K562 (cell line): ENCODE data around the gene PRDM2. TPM values are rescaled to one million over a fixed set of nuclear protein-coding genes. Genes with fewer than 3 reads are reported as not detected.

Source experiments
- ATAC-seq: fragments of 200-7000 bp; cut with Tn5 transposase; 3 replicates; pipeline ENCODE4 v1.9.1; 2020; ENCODE audit warnings: moderate library complexity
- BruUV-seq: library from RNA; stranded (reverse); fragments of 400-500 nt; replicated peaks from 2 replicates; lab custom pipeline; 2021; lab: Mats Ljungman, UMichigan
- CTCF ChIA-PET: fragments of 300-600 bp; formaldehyde crosslinking; extraction: SDS; loops from one replicate; lab custom pipeline; 2021; ENCODE audit warnings: low intra/inter-chr PET ratio; lab: Yijun Ruan, JAX
- POLR2A ChIA-PET: fragments of 300-600, 350-650 bp; sonication (Branson Sonifier 250); formaldehyde crosslinking; extraction: SDS; loops from one replicate; lab custom pipeline; 2021; ENCODE audit warnings: antibody characterized with exemption, inconsistent platforms; lab: Yijun Ruan, JAX
- DNase-seq, 4 experiments: peaks; one replicate each; pipeline versions ENCODE4 v3.0.0 to v3.0.0-alpha.2; 2011 to 2018; ENCODE audit warnings: low spot score in 3 of 4, mixed read lengths in 3 of 4; ENCODE audit errors: extremely low read depth in 1 of 4
- FAIRE-seq: peaks from 2 replicates; lab custom pipeline; 2011; peaks lifted over from hg19 to GRCh38; lab: Jason Lieb, UNC
- H2AFZ ChIP-seq: 2 replicates; pipeline ENCODE4 v1.6.0; 2011; ENCODE audit warnings: low read depth, low read length, control low read depth, inconsistent platforms
- H3K27ac ChIP-seq: fragments of 200-600 bp; 3 replicates; pipeline ENCODE4 v1.8.0; 2011; ENCODE audit warnings: low read depth, mild to moderate bottlenecking, control low read depth, inconsistent platforms, low read length, moderate library complexity, mixed read lengths; ENCODE audit errors: extremely low read depth
- H3K27me3 ChIP-seq, 2 experiments: fragments of 300-600 bp in 1 of 2; 2 replicates in 1 of 2; 3 replicates in 1 of 2; pipeline versions ENCODE4 v1.6.0 to v1.8.0; 2011; ENCODE audit warnings: inconsistent platforms in 2 of 2, low read length in 2 of 2, mild to moderate bottlenecking in 1 of 2, mixed read lengths in 1 of 2, moderate library complexity in 1 of 2; ENCODE audit not compliant: control insufficient read depth in 2 of 2, insufficient read depth in 2 of 2
- H3K36me3 ChIP-seq: fragments of 300-600 bp; 3 replicates; pipeline ENCODE4 v1.8.0; 2011; ENCODE audit warnings: mild to moderate bottlenecking, low read length, inconsistent platforms; ENCODE audit not compliant: control insufficient read depth, insufficient read depth
- H3K4me1 ChIP-seq, 2 experiments: fragments of 200-600 bp in 1 of 2; replicated peaks in 1 of 2; 2 replicates in 1 of 2; 3 replicates in 1 of 2; pipeline versions ENCODE4 v1.5.1 to v1.8.0; 2011; ENCODE audit warnings: inconsistent platforms in 2 of 2, low read length in 2 of 2, mild to moderate bottlenecking in 1 of 2, mixed read lengths in 1 of 2, moderate library complexity in 1 of 2; ENCODE audit not compliant: control insufficient read depth in 2 of 2, insufficient read depth in 2 of 2
- H3K4me2 ChIP-seq: 2 replicates; pipeline ENCODE4 v1.6.1; 2011; ENCODE audit warnings: low read length, control low read depth, inconsistent platforms, mixed read lengths; ENCODE audit not compliant: insufficient read depth
- H3K4me3 ChIP-seq: fragments of 200-600 bp; sonication (generic), shearing (Covaris generic); 2 replicates; pipeline ENCODE4 v1.5.1; 2016; ENCODE audit warnings: control low read depth, inconsistent platforms
- H3K79me2 ChIP-seq: fragments of 200-600 bp; 3 replicates; pipeline ENCODE4 v1.8.0; 2011; ENCODE audit warnings: low read length, inconsistent platforms; ENCODE audit not compliant: control insufficient read depth, insufficient read depth
- H3K9ac ChIP-seq, 2 experiments: 2 replicates each; pipeline versions ENCODE4 v1.6.0 to v1.6.1; 2011; ENCODE audit warnings: low read depth in 2 of 2, low read length in 2 of 2, control low read depth in 1 of 2, inconsistent platforms in 1 of 2, mild to moderate bottlenecking in 1 of 2, mixed read lengths in 1 of 2; ENCODE audit not compliant: insufficient read depth in 1 of 2
- H3K9me1 ChIP-seq: one replicate; pipeline ENCODE4 v1.6.0; 2011; ENCODE audit warnings: inconsistent platforms, mild to moderate bottlenecking, low read length, moderate library complexity; ENCODE audit not compliant: control insufficient read depth, insufficient read depth
- H3K9me3 ChIP-seq: replicated peaks from 2 replicates; pipeline ENCODE4 v1.5.1; 2011; ENCODE audit warnings: low read depth, low read length, inconsistent platforms; ENCODE audit not compliant: control insufficient read depth, insufficient read depth
- H4K20me1 ChIP-seq: replicated peaks from 2 replicates; pipeline ENCODE4 v1.6.1; 2011; ENCODE audit warnings: low read length, inconsistent platforms, mixed read lengths; ENCODE audit not compliant: control insufficient read depth, insufficient read depth
- CBX3 ChIP-seq, 2 experiments: IDR thresholded peaks; 1 replicate in 1 of 2; 2 replicates in 1 of 2; pipeline ENCODE4 v1.6.1; 2012; ENCODE audit warnings: inconsistent platforms in 2 of 2, low read length in 2 of 2, borderline replicate concordance in 1 of 2, control low read depth in 1 of 2
- CHD2 ChIP-seq: IDR thresholded peaks from 2 replicates; pipeline ENCODE4 v1.6.1; 2011; ENCODE audit warnings: low read depth, low read length
- DACH1 ChIP-seq: fragments of 450-650 bp; IDR thresholded peaks from 2 replicates; pipeline ENCODE4 v1.6.1; 2018; ENCODE audit not compliant: partially characterized antibody
- ETV1 ChIP-seq: fragments of 450-650 bp; conservative IDR thresholded peaks from 2 replicates; pipeline ENCODE4 v1.6.1; 2016; ENCODE audit warnings: missing genetic modification characterization, control low read depth, low read depth, missing compliant biosample characterization
- LCOR ChIP-seq: sonication (generic); formaldehyde crosslinking; IDR thresholded peaks from 2 replicates; pipeline ENCODE4 v1.8.0; 2022; ENCODE audit warnings: mild to moderate bottlenecking, missing genetic modification reagents
- NONO ChIP-seq, 2 experiments: fragments of 200-400 bp in 1 of 2; fragments of 450-650 bp in 1 of 2; formaldehyde crosslinking in 1 of 2; IDR thresholded peaks; 2 replicates each; pipeline ENCODE4 v1.6.1; 2017; ENCODE audit warnings: low read depth in 2 of 2, mild to moderate bottlenecking in 2 of 2, moderate library complexity in 2 of 2, low read length in 1 of 2
- OTX1 ChIP-seq: fragments of 450-650 bp; formaldehyde crosslinking; IDR thresholded peaks from 2 replicates; pipeline ENCODE4 v1.4.0; 2022; ENCODE audit warnings: mild to moderate bottlenecking
- POLR2AphosphoS5 ChIP-seq: IDR thresholded peaks from 2 replicates; pipeline ENCODE4 v1.6.1; 2011; ENCODE audit warnings: mild to moderate bottlenecking, low read depth, low read length, moderate library complexity; ENCODE audit not compliant: control insufficient read depth, insufficient read depth
- RBM15 ChIP-seq: fragments of 200-400 bp; formaldehyde crosslinking; IDR thresholded peaks from 2 replicates; pipeline ENCODE4 v1.6.1; 2018; ENCODE audit warnings: mild to moderate bottlenecking, low read length, moderate library complexity; ENCODE audit not compliant: insufficient read depth
- SIN3A ChIP-seq, 2 experiments: fragments of 150-350 bp in 1 of 2; IDR thresholded peaks; 2 replicates each; pipeline ENCODE4 v1.6.1; 2011 to 2016; ENCODE audit warnings: borderline replicate concordance in 2 of 2, low read depth in 2 of 2, low read length in 2 of 2, mild to moderate bottlenecking in 2 of 2, moderate library complexity in 2 of 2; ENCODE audit not compliant: control insufficient read depth in 1 of 2
- SMARCE1 ChIP-seq: fragments of 450-650 bp; IDR thresholded peaks from 2 replicates; pipeline ENCODE4 v1.7.1; 2016; ENCODE audit warnings: mild to moderate bottlenecking
- ZNF174 ChIP-seq: fragments of 250-450 bp; sonication (Bioruptor Pico); IDR thresholded peaks from 2 replicates; pipeline ENCODE4 v1.4.0; 2020; ENCODE audit warnings: mild to moderate bottlenecking
- ZNF282 ChIP-seq: sonication (generic); formaldehyde crosslinking; IDR thresholded peaks from 2 replicates; pipeline ENCODE4 v1.8.1; 2023; ENCODE audit warnings: missing genetic modification reagents
- ZNF778 ChIP-seq: fragments of 450-650 bp; formaldehyde crosslinking; IDR thresholded peaks from 2 replicates; pipeline ENCODE4 v1.4.0; 2020; ENCODE audit warnings: mild to moderate bottlenecking, moderate library complexity
- WGBS: fragments of 100-300 bp; shearing (Covaris generic); methylation state at CpG from one replicate; pipeline ENCODE4 v1.1.6; 2016; ENCODE audit warnings: low coverage, mixed read lengths; ENCODE audit not compliant: insufficient coverage; ENCODE audit errors: missing lambda C conversion rate; 5-methylcytosine and 5-hydroxymethylcytosine counted together
- in situ Hi-C: fragments of 300-500 bp; cut with MboI; formaldehyde crosslinking; loops from 4 replicates; pipeline ENCODE4 v1.15.0; 2018; ENCODE audit warnings: inconsistent platforms, mixed read lengths
- intact Hi-C: fragments of 100-400 bp; cut with micrococcal nuclease; formaldehyde crosslinking; loops from 2 replicates; pipeline ENCODE4 v1.14.2; 2022
- polyA plus RNA-seq, 8 experiments: library from polyadenylated mRNA; depleted of rRNA in 4 of 8; stranded (reverse) in 5 of 8; unstranded in 3 of 8; fragments of >200 nt; fragmentation: Nextera tagmentation in 2 of 8; fragmentation: Illumina TruSeq in 1 of 8; extraction: Ambion mirVana in 2 of 8; extraction: Trizol in 1 of 8; gene quantifications; 2 replicates each; pipeline versions ENCODE4 v1.2.1 to v1.2.3, GENCODE V29; 2011 to 2014; ENCODE audit warnings: inconsistent platforms in 1 of 8, missing spikeins in 1 of 8
- total RNA-seq, 7 experiments: library from RNA; depleted of rRNA in 6 of 7; stranded (reverse); fragments of >200 nt in 6 of 7; fragmentation: Illumina TruSeq in 2 of 7; extraction: Trizol in 2 of 7; gene quantifications; 2 replicates each; pipeline versions ENCODE4 v1.2.1 to v1.2.3, GENCODE V29; 2011 to 2021; ENCODE audit warnings: low replicate concordance in 1 of 7
- TF ChIP-seq, protein P1 (sequence below): fragments of 250-450 bp; sonication (Bioruptor Pico); IDR thresholded peaks from 2 replicates; pipeline ENCODE4 v1.4.0; 2020; ENCODE audit warnings: mild to moderate bottlenecking, moderate library complexity
- TF ChIP-seq, protein P2 (sequence below): fragments of 250-450 bp; sonication (Bioruptor Pico); IDR thresholded peaks from 2 replicates; pipeline ENCODE4 v1.9.0; 2021; ENCODE audit warnings: mild to moderate bottlenecking, inconsistent platforms

Gene PRDM2
- total and polyA plus RNA-seq, 9 of the 15 experiments (the other 6 are each of a cell fraction or from before 2014, with no cell fraction given), result 5.4 to 27.6 (median 12.5) TPM

DNA sequence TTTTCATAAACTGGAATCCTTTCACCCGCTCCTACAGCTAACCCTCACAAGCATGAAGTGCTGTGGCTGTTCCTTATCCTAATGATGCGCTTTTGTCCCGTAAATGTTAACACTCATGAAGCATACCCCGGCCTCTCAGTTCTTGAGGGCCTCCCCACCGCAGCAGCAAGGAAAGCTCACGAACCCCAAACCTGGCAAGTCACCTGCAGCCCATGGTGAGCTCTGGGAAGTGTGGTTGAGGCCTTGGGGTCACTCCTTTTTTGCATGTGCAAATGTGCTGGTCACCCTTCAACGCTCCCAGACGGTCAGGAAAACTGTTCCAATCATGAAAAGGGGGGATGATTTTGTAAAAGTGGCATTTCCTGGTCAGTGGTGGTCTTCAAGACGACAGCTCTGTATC is 124.6 kb downstream of the PRDM2 start:
- 5% methylated on average over 9 of the region's 9 CpGs for WGBS
- Histone ChIP-seq H3K27me3 (peaks cover 16 to 51% of the 10 kb centered on the region in 2 experiments), H4K20me1 (peaks cover 6% of the 10 kb centered on the region; the same call in 1 of the 2 replicates), H3K9me3 (no peaks in the 10 kb centered on the region), H3K4me2 (no peak overlapping the region), H3K4me3 (no peak overlapping the region), H3K79me2 (no peaks in the 10 kb centered on the region), H3K27ac (no peak overlapping the region), H3K4me1 (peaks cover 0 to 3% of the 10 kb centered on the region in 2 experiments; a peak in 2 of 5 replicates), H3K9ac (no peak overlapping the region), H3K36me3 (no peaks in the 10 kb centered on the region), H2AFZ (no peak overlapping the region), H3K9me1 (peaks cover 4% of the 10 kb centered on the region)
- in situ Hi-C loops, result no loop called here
- ATAC-seq (no peak), FAIRE-seq (no peak), DNase-seq (no peak)
- TF ChIP-seq CBX3 (IDR thresholded peaks at IDR 0.05; ENCODE audit: borderline replicate concordance in 1 of 2, low read length in 2 of 2) (no peak), SIN3A (IDR thresholded peaks at IDR 0.05; ENCODE audit: borderline replicate concordance in 2 of 2, control insufficient read depth in 1 of 2, low read depth in 2 of 2, low read length in 2 of 2) (no peak), ZNF282 (CRISPR knock-in tag) (no peak), CHD2 (no peak), RBM15 (no peak), ZNF174 (CRISPR knock-in tag) (no peak), POLR2AphosphoS5 (no peak), ETV1 (tag) (no peak), SMARCE1 (no peak), OTX1 (CRISPR knock-in tag) (no peak), NONO (IDR thresholded peaks at IDR 0.05; ENCODE audit: low read depth in 2 of 2, low read length in 1 of 2) (no peak), DACH1 (no peak), LCOR (CRISPR knock-in tag) (no peak), ZNF778 (CRISPR knock-in tag) (no peak)
- TF ChIP-seq, protein P1, sequence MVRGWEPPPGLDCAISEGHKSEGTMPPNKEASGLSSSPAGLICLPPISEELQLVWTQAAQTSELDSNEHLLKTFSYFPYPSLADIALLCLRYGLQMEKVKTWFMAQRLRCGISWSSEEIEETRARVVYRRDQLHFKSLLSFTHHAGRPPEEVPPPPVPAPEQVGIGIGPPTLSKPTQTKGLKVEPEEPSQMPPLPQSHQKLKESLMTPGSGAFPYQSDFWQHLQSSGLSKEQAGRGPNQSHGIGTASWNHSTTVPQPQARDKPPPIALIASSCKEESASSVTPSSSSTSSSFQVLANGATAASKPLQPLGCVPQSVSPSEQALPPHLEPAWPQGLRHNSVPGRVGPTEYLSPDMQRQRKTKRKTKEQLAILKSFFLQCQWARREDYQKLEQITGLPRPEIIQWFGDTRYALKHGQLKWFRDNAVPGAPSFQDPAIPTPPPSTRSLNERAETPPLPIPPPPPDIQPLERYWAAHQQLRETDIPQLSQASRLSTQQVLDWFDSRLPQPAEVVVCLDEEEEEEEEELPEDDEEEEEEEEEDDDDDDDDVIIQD (CRISPR knock-in tag), result no peak
- TF ChIP-seq, protein P2, sequence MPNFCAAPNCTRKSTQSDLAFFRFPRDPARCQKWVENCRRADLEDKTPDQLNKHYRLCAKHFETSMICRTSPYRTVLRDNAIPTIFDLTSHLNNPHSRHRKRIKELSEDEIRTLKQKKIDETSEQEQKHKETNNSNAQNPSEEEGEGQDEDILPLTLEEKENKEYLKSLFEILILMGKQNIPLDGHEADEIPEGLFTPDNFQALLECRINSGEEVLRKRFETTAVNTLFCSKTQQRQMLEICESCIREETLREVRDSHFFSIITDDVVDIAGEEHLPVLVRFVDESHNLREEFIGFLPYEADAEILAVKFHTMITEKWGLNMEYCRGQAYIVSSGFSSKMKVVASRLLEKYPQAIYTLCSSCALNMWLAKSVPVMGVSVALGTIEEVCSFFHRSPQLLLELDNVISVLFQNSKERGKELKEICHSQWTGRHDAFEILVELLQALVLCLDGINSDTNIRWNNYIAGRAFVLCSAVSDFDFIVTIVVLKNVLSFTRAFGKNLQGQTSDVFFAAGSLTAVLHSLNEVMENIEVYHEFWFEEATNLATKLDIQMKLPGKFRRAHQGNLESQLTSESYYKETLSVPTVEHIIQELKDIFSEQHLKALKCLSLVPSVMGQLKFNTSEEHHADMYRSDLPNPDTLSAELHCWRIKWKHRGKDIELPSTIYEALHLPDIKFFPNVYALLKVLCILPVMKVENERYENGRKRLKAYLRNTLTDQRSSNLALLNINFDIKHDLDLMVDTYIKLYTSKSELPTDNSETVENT (CRISPR knock-in tag), result no peak
- BruUV-seq, result no TSS peak
- ChIA-PET CTCF (interaction anchor here (0.6 kb wide), 1 partner anchor 178 kb away, joined by 3 read pairs; no protein-coding TSS in a partner anchor), POLR2A (interaction anchor here (0.6 to 1.0 kb wide), 3 partner anchors 10 to 168 kb away, joined by 3 to 4 read pairs (median 4); no protein-coding TSS in a partner anchor)
- intact Hi-C loops, result loop anchor here (5.0 kb wide), 1 partner anchor 157 kb away; no protein-coding TSS in a partner anchor
